Mesendoderm (in vitro differentiated cells): Measurements from ENCODE around the gene RASSF7. TPM values are rescaled to one million over a fixed set of nuclear protein-coding genes. Genes with fewer than 3 reads are reported as not detected.
A peak's percentile ranks its signal among the peaks of the same experiment; 100 is the strongest.

Experiments used
- DNase-seq: peaks from one replicate; pipeline ENCODE4 v3.0.0; 2013
- H2AK5ac ChIP-seq: 2 replicates; pipeline ENCODE4 v1.6.1; 2013; ENCODE audit warnings: low read length, inconsistent platforms
- H2BK120ac ChIP-seq: 2 replicates; pipeline ENCODE4 v1.6.1; 2013; ENCODE audit warnings: low read depth, mild to moderate bottlenecking, low read length, moderate library complexity, mixed read lengths
- H2BK15ac ChIP-seq: replicated peaks from 2 replicates; pipeline ENCODE4 v1.6.1; 2013; ENCODE audit warnings: low read depth, mild to moderate bottlenecking, moderate library complexity
- H2BK5ac ChIP-seq: 2 replicates; pipeline ENCODE4 v1.6.1; 2013; ENCODE audit warnings: low read length, inconsistent platforms
- H3K18ac ChIP-seq: 2 replicates; pipeline ENCODE4 v1.6.1; 2013; ENCODE audit warnings: mild to moderate bottlenecking, low read length, mixed read lengths
- H3K23ac ChIP-seq: one replicate; pipeline ENCODE4 v1.6.1; 2013; ENCODE audit warnings: low read length
- H3K27ac ChIP-seq: 2 replicates; pipeline ENCODE4 v1.5.1; 2013; ENCODE audit warnings: low read depth, mild to moderate bottlenecking, inconsistent platforms, low read length, moderate library complexity
- H3K27me3 ChIP-seq: 2 replicates; pipeline ENCODE4 v1.6.1; 2013; ENCODE audit warnings: low read length, control low read depth, mild to moderate bottlenecking, inconsistent platforms; ENCODE audit not compliant: insufficient read depth, poor library complexity
- H3K36me3 ChIP-seq: 2 replicates; pipeline ENCODE4 v1.6.1; 2013; ENCODE audit warnings: low read length, inconsistent platforms; ENCODE audit not compliant: control insufficient read depth, insufficient read depth
- H3K4ac ChIP-seq: one replicate; pipeline ENCODE4 v1.6.1; 2013; ENCODE audit warnings: low read depth, mild to moderate bottlenecking, low read length, moderate library complexity
- H3K4me1 ChIP-seq: 2 replicates; pipeline ENCODE4 v1.6.1; 2013; ENCODE audit warnings: low read depth, low read length, inconsistent platforms; ENCODE audit not compliant: control insufficient read depth
- H3K4me2 ChIP-seq: 2 replicates; pipeline ENCODE4 v1.6.1; 2013; ENCODE audit warnings: low read length
- H3K4me3 ChIP-seq: 2 replicates; pipeline ENCODE4 v1.5.1; 2013; ENCODE audit warnings: mild to moderate bottlenecking, low read length
- H3K56ac ChIP-seq: one replicate; pipeline ENCODE4 v1.6.1; 2013; ENCODE audit warnings: low read length
- H3K79me1 ChIP-seq: 2 replicates; pipeline ENCODE4 v1.6.1; 2013; ENCODE audit warnings: low read length, inconsistent platforms
- H3K79me2 ChIP-seq: 2 replicates; pipeline ENCODE4 v1.6.1; 2013; ENCODE audit warnings: mild to moderate bottlenecking, low read length; ENCODE audit not compliant: control insufficient read depth, insufficient read depth
- H3K9ac ChIP-seq: 2 replicates; pipeline ENCODE4 v1.6.1; 2013; ENCODE audit warnings: low read length, inconsistent platforms
- H4K5ac ChIP-seq: one replicate; pipeline ENCODE4 v1.6.1; 2013; ENCODE audit warnings: low read length
- H4K8ac ChIP-seq: one replicate; pipeline ENCODE4 v1.6.1; 2013; ENCODE audit warnings: low read depth, mild to moderate bottlenecking, control low read depth, low read length, moderate library complexity
- WGBS: extraction: QIAGEN DNeasy Blood & Tissue Kit; methylation state at CpG from one replicate; pipeline ENCODE4 v1.1.7; 2013; ENCODE audit warnings: low lambda C conversion rate, missing lambda C conversion rate; ENCODE audit not compliant: insufficient coverage; ENCODE audit errors: extremely low coverage; 5-methylcytosine and 5-hydroxymethylcytosine counted together
- polyA plus RNA-seq, 2 experiments: library from polyadenylated mRNA; stranded (reverse); fragments of 200-250 nt; gene quantifications; one replicate each; pipeline ENCODE4 v1.2.3, GENCODE V29; 2013

Gene RASSF7, protein sequence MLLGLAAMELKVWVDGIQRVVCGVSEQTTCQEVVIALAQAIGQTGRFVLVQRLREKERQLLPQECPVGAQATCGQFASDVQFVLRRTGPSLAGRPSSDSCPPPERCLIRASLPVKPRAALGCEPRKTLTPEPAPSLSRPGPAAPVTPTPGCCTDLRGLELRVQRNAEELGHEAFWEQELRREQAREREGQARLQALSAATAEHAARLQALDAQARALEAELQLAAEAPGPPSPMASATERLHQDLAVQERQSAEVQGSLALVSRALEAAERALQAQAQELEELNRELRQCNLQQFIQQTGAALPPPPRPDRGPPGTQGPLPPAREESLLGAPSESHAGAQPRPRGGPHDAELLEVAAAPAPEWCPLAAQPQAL
- polyA plus RNA-seq (2013, experiment 1 of 2) = 5.6 TPM
- polyA plus RNA-seq (2013, experiment 2 of 2) = 6.5 TPM

DNA sequence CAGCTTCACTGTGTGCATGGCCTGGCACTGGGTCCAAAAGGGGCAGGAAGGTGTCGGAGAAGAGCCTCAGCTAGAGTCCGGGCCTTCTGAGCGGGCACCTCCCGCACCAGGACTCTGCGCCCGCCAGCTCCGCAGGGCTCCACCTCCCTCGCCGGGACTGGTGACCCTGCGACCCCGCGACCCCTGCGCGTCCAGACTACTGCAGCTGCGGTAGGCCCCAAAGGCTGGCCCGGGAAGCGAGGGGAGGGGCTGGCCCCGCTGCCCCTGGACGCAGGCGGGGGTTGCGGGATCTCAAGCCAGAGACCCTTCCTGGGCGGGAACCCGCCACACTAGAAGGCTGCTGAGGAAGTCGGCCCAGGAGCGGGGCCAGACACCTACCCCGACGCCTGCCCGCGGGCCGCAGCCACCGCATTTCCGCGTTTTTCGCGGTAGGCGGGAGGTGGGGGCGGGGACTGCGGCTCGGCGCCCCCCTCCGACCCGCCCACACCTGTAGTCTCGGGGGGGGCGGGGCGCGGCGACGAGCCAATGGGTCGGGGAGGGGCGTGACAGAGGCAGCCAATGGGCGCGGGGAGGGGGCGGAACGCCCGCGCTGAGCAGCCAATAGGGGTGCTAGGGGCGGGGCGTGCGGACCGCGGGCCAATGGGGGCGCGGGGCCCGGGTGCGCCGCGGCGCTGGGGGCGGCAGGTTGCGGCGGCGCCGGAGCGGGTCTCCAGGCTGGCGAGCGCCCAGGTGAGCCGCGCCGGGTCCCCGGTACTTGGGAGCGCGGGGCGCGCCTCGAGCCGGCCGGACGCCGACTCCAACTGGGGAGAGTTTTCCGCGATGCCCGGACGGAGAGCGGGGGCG lies at the start of gene RASSF7, which contains the start of gene LMNTD2:
TSS of gene RASSF7 (plus strand) at position 666 of the 843 bp plus-strand sequence. CDS start 799 bp downstream, outside the sequence.
TSS of gene LMNTD2 (minus strand) at position 434 of the 843 bp plus-strand sequence. CDS start at position 412, 22 bp downstream.
- H3K27me3 ChIP-seq = peaks cover 10% of the 10 kb centered on the region
- H2AK5ac ChIP-seq = peak within 1 kb of the TSS; percentile 58
- H3K4me3 ChIP-seq = peak within 1 kb of the TSS; percentile 79
- H3K4me2 ChIP-seq = peak within 1 kb of the TSS; percentile 87
- H2BK15ac ChIP-seq = no peak within 1 kb of the TSS
- no peak within 1 kb of the TSS for H2BK120ac ChIP-seq
- H3K56ac ChIP-seq = peak within 1 kb of the TSS; percentile 90
- no peak within 1 kb of the TSS for H2BK5ac ChIP-seq
- H4K8ac ChIP-seq = peak within 1 kb of the TSS; percentile 82
- H3K79me1 ChIP-seq = peaks cover 2% of the 10 kb centered on the region
- peak within 1 kb of the TSS; percentile 63 for H3K27ac ChIP-seq
- no peaks in the 10 kb centered on the region for H3K4me1 ChIP-seq
- no peak within 1 kb of the TSS for H4K5ac ChIP-seq
- no peaks in the 10 kb centered on the region for H3K79me2 ChIP-seq
- no peak within 1 kb of the TSS for H3K4ac ChIP-seq
- H3K36me3 ChIP-seq = no peaks in the 10 kb centered on the region
- no CpG with 5 or more reads among the region's 95 CpGs for WGBS
- H3K9ac ChIP-seq = peak within 1 kb of the TSS; percentile 84
- H3K18ac ChIP-seq = peak within 1 kb of the TSS; percentile 89
- DNase-seq = peak; percentile 93
- H3K23ac ChIP-seq = peak within 1 kb of the TSS; percentile 89

DNA sequence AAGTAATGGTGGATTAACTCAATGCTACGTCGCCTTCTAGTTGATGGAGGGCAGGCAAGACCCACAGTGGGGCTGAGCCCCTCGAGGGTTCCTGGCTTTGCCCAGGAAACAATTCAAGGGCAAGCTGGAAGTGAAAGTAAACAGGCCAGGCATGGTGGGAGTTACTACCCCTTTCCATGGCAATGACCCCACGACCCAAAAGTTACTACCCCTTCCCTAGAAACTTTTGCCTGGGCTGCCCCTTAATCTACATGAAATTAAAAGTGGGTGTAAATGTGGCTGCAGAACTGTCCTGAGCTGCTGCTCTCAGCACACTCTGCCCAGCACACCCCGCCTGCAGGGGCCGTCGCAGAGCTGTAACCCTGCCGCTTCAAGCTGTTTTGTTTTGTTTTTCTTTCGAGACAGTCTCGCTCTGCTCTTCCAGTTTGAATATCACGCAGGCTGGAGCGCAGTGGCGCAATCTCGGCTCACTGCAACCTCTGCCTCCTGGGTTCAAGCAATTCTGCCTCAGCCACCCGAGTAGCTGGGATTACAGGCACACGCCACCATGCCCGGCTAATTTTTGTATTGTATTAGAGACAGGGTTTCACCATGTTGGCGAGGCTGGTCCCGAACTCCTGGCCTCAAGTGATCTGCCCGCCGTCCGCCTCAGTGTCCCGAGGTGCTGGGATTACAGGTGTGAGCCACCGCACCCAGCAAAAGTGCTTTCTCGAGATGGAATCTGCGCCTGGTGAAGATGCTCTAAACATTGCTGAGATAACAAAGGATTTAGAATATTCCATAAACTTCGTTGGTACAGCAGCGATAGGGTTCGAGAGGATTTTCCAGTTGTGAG lies 47.8 kb upstream of the RASSF7 start:
- Histone ChIP-seq H4K5ac (no peak overlapping the region), H3K4me3 (no peak overlapping the region), H4K8ac (no peak overlapping the region), H3K56ac (no peak overlapping the region), H3K4me1 (no peaks in the 10 kb centered on the region), H3K23ac (no peak overlapping the region), H3K4me2 (no peak overlapping the region), H2BK15ac (no peak overlapping the region), H2BK5ac (no peak overlapping the region), H2AK5ac (no peak overlapping the region), H3K9ac (no peak overlapping the region), H3K4ac (no peak overlapping the region), H3K36me3 (no peaks in the 10 kb centered on the region), H3K18ac (no peak overlapping the region), H3K27me3 (no peaks in the 10 kb centered on the region), H3K27ac (no peak overlapping the region), H2BK120ac (no peak overlapping the region), H3K79me2 (no peaks in the 10 kb centered on the region), H3K79me1 (no peaks in the 10 kb centered on the region)
- no CpG with 5 or more reads among the region's 29 CpGs for WGBS
- no peak for DNase-seq

DNA sequence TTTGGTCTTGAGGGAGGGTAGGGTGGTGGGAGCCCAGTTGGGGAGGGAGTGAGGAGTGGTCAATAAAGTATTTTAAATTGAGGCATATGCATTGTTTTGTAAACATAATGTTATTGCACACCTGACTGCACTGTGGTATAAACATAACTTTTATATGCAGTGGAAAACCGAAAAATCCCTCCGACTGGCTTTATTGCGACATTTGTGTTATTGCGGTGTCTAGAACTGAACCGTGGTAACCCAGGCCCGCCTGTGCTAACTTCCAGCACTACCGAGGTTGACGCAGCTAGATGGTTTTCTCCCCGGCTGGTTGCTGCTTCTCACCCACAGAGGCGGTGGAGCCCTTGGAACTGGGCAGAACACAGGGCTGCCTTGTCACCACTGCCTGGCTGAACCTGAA lies 46.2 kb upstream of the RASSF7 start:
- H3K79me2 ChIP-seq = no peaks in the 10 kb centered on the region
- no peaks in the 10 kb centered on the region for H3K27me3 ChIP-seq
- H2BK120ac ChIP-seq = no peak overlapping the region
- no peak overlapping the region for H3K56ac ChIP-seq
- no peak overlapping the region for H3K18ac ChIP-seq
- no peaks in the 10 kb centered on the region for H3K79me1 ChIP-seq
- H3K4me1 ChIP-seq = no peaks in the 10 kb centered on the region
- H3K36me3 ChIP-seq = no peaks in the 10 kb centered on the region
- H3K23ac ChIP-seq = no peak overlapping the region
- H2BK15ac ChIP-seq = no peak overlapping the region
- no peak for DNase-seq
- H4K8ac ChIP-seq = no peak overlapping the region
- no peak overlapping the region for H3K27ac ChIP-seq
- no peak overlapping the region for H3K4me3 ChIP-seq
- H4K5ac ChIP-seq = no peak overlapping the region
- no peak overlapping the region for H2BK5ac ChIP-seq
- WGBS = no CpG with 5 or more reads among the region's 10 CpGs
- H3K4ac ChIP-seq = no peak overlapping the region
- no peak overlapping the region for H2AK5ac ChIP-seq
- H3K9ac ChIP-seq = no peak overlapping the region
- H3K4me2 ChIP-seq = no peak overlapping the region

DNA sequence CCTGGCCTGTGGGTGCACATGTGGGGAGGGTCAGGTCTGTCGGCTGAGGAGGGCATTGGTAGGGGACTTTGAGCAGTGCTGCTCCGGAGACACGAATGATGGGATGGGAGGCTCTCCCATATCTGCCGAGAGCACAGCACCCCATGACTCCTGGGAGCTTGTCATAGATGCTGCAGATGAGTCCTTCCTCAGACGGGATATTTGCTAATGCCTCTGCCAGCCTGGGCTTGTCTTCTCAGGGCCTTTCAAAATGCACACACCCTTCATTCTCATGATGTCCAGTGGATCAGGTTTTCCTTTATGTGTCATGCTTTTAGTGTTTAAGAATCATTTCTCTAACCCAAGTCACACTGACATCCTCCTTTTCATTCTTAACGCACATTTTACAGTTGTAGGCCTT lies 45.6 kb upstream of the RASSF7 start:
- no CpG with 5 or more reads among the region's 6 CpGs for WGBS

DNA sequence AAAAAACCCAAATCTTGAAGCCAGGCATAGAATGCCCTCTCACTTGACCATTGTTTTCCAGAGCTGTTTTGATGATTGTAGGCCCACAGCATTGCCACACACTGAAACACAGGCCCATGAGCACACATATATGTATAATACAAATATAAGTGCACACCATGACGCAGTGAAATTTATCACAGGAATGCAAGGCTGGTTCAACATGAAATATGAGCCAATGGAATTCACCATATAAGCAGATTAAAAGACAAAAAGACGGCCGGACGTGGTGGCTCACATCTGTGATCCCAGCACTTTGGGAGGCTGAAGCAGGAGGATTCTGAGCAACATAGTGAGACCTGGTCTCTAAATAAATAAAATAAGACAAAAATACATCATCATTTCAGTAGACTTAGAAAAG lies 44.4 kb upstream of the RASSF7 start:
- no peak overlapping the region for H3K4ac ChIP-seq
- H3K36me3 ChIP-seq = no peaks in the 10 kb centered on the region
- no peak for DNase-seq
- no peak overlapping the region for H3K4me2 ChIP-seq
- H3K79me2 ChIP-seq = no peaks in the 10 kb centered on the region
- no peak overlapping the region for H2BK120ac ChIP-seq
- H3K4me3 ChIP-seq = no peak overlapping the region
- no peak overlapping the region for H3K18ac ChIP-seq
- WGBS = no CpG with 5 or more reads among the region's 4 CpGs
- H3K9ac ChIP-seq = no peak overlapping the region
- H3K27ac ChIP-seq = no peak overlapping the region
- H4K5ac ChIP-seq = no peak overlapping the region
- H2BK15ac ChIP-seq = no peak overlapping the region
- H3K56ac ChIP-seq = no peak overlapping the region
- H4K8ac ChIP-seq = no peak overlapping the region
- H3K27me3 ChIP-seq = no peaks in the 10 kb centered on the region
- no peaks in the 10 kb centered on the region for H3K79me1 ChIP-seq
- no peaks in the 10 kb centered on the region for H3K4me1 ChIP-seq
- no peak overlapping the region for H2BK5ac ChIP-seq
- H2AK5ac ChIP-seq = no peak overlapping the region
- H3K23ac ChIP-seq = no peak overlapping the region

More for the DNA sequence above, 45.6 kb upstream of the RASSF7 start:
- Histone ChIP-seq H3K4me2 (no peak overlapping the region), H2BK5ac (no peak overlapping the region), H3K23ac (no peak overlapping the region), H3K18ac (no peak overlapping the region), H2BK15ac (no peak overlapping the region), H3K79me1 (no peaks in the 10 kb centered on the region), H3K79me2 (no peaks in the 10 kb centered on the region), H2BK120ac (no peak overlapping the region), H3K36me3 (no peaks in the 10 kb centered on the region), H3K27me3 (no peaks in the 10 kb centered on the region), H3K9ac (no peak overlapping the region), H3K4ac (no peak overlapping the region), H3K4me3 (no peak overlapping the region), H3K27ac (no peak overlapping the region), H3K56ac (no peak overlapping the region), H2AK5ac (no peak overlapping the region), H4K5ac (no peak overlapping the region), H4K8ac (no peak overlapping the region), H3K4me1 (no peaks in the 10 kb centered on the region)
- DNase-seq = no peak
